ENCODE measurements around the gene SVIL.

DNA sequence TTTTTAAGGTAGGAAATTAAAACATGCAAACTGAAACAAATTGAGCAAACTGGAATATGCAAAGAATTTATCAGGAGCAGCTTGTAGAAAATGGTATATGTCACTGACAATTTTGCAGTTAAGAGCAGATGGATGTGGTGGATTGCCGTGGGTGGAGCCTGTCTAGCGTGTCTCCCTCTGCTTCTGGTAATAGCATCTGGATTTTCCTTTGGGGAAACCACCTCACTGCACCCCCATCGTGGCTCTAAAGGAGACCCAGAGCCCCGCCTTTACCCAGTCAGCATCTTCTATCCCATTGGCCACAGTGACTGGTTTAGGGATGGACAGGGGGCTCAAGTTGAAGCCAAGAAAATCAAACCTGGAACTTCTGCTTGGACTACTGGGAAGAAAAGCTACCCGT lies 142.9 kb downstream of the SVIL start:
- TF ChIP-seq, protein P1, sequence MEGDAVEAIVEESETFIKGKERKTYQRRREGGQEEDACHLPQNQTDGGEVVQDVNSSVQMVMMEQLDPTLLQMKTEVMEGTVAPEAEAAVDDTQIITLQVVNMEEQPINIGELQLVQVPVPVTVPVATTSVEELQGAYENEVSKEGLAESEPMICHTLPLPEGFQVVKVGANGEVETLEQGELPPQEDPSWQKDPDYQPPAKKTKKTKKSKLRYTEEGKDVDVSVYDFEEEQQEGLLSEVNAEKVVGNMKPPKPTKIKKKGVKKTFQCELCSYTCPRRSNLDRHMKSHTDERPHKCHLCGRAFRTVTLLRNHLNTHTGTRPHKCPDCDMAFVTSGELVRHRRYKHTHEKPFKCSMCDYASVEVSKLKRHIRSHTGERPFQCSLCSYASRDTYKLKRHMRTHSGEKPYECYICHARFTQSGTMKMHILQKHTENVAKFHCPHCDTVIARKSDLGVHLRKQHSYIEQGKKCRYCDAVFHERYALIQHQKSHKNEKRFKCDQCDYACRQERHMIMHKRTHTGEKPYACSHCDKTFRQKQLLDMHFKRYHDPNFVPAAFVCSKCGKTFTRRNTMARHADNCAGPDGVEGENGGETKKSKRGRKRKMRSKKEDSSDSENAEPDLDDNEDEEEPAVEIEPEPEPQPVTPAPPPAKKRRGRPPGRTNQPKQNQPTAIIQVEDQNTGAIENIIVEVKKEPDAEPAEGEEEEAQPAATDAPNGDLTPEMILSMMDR (conservative IDR thresholded peaks at IDR 0.05; ENCODE audit: low read length), result no peak
- TF ChIP-seq EZH2phosphoT487 (IDR thresholded peaks at IDR 0.05; ENCODE audit: borderline replicate concordance, low read depth, low read length), result no peak
